GM21447 (cell line): Measurements from ENCODE around the gene ZCCHC13.
"Not testable (repeated sequence)": the region's sequence is repeated elsewhere in the genome, so short reads cannot be mapped to it uniquely, and the experiment has no call there.

Experiments used
- ATAC-seq: cut with Tn5 transposase; IDR thresholded peaks from one replicate; pipeline ENCODE4 v1.9.1; 2021; ENCODE audit not compliant: unreplicated experiment

Gene ZCCHC13

DNA sequence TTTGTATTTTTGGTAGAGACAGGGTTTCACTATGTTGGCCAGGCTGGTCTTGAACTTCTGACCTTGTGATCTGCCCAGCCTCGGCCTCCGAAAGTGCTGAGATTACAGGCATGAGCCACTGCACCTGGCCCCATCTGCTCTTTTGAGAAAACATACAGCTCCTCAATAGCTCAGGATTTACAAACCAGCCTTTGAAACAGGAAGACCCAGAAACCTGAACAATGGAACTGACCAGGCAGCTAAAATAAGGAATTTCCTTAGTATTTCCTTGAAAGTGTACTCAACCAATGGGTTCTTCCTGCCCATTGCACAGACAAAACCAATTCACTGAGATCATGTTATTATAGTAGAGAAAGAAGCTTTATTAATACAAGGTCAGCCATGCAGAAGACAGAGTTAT lies 15.3 kb downstream of the ZCCHC13 start:
- not testable (repeated sequence) for ATAC-seq

DNA sequence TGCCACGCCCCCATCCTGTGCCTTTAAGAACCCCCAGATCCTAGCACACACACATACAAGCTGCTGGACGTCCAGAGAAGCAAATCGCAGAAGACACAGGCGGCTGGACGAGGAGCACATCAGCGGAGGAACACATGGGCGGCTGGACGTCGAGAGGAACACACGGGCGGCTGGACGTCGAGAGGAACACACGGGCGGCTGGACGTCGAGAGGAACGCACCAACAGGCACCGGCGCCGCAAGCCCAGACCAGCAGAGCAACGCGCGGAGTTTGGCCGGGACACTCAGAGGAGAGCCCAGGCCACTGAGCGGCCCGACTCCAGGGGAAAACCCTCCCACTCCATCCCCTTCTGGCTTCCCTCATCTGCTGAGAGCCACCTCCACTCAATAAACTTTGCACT lies 17.2 kb downstream of the ZCCHC13 start:
- ATAC-seq, result no peak

DNA sequence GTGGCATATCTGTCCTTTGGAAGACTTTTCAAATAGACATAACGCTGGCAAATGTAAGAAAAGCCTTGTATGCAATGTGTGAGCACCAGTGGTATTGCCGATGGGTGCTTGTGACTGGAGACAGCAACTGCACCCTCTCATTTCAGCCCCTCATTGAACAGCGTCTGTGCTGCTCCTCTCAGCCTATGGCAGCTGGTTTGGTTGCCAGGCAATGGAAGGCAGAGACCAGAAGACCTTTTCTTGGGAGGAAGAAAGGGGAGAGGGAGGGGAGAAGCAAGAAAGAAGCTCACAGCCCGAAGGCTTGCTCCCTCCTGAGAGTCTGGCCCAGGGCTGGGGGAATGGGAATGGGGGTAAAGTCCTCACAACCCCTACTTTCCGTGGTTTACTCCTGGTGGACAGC lies 20.2 kb downstream of the ZCCHC13 start:
- ATAC-seq, result no peak

DNA sequence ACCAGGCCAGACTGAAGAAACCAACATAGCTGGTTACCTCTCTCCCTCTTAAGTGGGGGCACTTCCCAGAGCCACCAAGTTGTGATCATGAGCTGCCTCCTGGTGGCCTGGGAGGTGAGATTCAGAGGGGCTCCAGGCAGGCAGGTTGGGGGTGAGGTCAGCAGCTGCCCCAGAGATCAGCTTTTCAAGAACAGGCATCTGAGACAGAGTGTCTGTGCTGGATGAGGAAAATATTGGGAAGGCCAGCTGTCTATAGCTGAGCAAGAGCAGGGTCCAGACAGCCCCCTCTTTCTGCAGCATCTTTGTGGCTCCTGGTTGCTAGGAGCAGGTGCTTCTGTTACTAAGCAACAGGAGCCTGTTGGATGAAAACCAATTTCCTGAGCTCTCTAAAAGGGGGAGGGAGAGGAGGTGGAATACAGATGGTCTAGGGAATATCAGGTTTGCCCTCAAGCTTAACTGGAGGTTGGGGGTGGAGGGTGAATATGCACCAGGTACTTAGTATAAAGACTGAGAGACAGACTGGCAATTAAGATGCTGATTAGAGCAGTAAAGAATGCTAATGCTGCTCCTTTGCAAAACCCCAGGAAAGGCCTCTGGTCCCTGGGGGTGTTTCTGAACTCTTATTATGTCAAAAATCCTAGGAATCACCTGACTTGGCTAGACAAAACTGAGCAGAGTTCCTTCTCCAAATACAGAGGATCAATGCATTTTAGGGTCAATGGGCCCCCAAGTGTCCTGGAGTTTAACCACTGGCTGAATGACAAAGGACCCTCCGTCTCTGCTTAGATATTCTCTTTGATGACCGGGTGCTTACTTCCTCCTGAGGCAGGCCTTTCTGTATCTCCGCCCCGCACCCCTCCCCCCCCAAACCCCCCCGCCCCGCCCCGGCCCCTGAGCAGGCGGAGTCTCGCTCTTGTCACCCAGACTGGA lies 21.4 kb downstream of the ZCCHC13 start:
- ATAC-seq, result no peak

DNA sequence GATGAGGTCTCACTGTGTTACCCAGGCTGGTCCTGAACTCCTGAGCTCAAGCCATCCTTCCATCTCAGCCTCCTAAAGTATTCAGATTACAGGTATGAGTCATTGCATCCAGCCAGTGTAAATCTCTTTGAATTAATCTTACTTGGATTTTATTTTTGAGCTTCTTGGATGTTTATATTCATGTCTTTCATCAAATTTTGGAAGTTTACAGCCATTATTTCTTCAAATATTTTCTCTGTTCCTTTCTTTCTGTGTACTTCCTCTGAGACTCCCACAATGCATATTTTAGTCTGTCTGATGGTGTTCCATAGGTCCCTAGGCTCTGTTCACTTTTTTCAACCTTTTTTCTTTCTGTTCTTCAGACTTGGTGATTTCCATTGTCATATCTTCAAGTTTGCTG lies 34.9 kb downstream of the ZCCHC13 start:
- ATAC-seq, result no peak

DNA sequence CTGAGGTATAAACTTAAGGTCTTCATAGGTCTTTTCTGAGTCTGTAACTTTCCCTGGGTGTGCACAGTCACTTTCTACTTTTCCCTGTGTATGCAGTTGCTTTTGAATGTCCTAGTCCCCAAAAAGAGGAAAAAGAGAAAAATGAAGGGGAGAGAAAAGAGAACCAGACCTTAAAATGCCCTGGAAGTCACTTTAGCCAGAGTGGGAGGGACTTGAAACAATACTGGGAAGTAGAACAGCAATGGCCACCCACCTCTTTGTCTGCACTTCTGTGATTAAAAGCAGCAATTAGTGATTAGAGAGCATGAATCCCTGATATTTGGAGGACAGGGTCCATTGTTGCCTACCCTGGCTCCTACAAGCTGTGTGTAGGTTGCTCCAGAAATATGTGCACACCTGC lies 36.1 kb downstream of the ZCCHC13 start:
- no peak for ATAC-seq

DNA sequence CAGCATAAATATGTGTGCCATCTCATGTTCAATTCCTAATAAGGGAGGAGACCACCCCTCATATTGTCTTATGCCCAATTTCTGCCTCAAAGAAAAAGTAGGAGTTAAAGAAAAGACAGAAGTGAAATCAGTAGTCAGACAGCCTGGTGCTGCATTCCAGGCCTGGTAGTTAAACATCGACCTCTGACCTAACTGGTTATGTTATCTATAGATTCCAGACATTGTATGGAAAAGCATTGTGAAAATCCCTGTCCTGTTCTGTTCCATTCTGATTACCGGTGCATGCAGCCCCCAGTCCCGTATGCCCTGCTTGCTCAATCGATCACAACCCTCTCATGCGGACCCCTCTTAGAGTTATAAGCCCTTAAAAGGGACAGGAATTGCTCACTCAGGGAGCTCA lies 38.2 kb downstream of the ZCCHC13 start:
- ATAC-seq, result not testable (repeated sequence)

DNA sequence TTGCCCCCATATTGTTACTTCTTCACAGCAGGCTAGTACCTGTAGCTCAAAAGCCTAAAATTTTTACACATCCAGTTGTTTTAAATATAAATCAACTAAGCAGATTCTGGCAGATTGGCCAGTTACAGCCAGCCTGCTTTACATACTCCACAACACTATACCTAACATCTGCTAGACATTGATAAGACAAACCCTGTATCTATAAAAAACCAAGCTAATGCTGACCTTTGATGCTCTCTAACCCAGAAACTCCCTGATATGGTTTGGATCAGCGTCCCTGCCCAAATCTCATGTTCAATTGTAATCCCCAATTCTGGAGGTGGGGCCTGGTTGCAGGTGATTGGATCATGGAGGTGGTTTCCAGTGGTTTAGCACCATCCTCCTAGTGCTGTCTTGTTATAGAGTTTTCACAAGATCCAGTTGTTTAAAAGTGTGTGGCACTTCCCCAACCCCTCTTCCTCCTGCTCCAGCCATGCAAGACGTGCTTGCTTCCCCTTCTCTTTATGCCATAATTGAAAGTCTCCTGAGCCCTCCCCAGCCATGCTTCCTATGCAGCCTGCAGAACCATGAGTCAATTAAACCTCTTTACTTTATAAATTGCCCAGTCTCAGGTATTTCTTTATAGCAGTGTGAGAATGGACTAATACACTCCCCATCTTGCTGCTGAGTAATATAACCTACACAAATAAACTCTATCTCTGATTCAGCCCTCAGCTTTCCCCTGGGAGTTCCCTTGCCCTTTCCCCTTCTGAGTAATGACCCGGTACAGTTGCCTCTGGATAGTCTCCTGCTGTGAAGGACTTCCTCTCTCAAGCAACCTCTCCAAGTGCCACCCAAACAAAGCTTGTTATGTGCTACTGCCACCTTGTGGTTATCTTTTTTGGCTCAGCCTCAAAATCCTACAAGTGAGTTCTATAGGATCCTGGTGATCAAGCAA lies 39.6 kb downstream of the ZCCHC13 start:
- peak; percentile 65 for ATAC-seq

DNA sequence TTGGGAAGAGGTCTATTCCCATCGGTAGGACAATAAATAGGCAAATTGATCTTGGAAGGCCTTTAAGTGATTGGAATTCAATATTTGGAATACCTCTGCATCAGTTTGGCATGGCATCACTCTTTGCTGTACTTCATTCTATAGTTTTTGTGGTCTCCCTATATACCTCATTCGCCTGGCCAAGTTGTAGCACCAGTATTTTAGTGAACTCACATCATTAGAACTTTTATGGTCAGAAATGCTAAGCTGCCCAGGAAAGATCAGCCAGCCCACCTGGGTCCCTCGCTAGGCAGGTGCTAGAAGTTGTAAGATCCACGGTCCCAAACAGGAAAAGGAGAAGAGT lies 40.3 kb downstream of the ZCCHC13 start:
- ATAC-seq, result no peak

DNA sequence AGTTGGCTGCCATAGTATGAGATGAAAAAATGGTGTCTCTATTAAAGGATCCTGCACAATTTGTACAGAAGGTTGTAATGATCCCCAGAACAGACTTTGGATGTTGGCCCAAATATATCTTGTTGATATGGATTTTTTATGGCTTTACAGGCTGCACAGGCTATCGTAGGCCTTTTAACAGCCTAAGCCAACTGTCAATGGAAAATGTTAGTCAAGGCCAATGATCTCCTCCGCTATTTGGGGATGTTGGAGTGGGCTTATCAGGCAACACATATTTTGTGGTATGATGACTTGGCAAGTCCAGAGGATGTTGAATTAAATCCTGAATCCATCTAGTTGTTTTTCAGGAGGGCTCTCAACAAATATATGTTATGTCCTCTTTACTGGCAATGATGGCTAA lies 42.1 kb downstream of the ZCCHC13 start:
- ATAC-seq, result no peak

DNA sequence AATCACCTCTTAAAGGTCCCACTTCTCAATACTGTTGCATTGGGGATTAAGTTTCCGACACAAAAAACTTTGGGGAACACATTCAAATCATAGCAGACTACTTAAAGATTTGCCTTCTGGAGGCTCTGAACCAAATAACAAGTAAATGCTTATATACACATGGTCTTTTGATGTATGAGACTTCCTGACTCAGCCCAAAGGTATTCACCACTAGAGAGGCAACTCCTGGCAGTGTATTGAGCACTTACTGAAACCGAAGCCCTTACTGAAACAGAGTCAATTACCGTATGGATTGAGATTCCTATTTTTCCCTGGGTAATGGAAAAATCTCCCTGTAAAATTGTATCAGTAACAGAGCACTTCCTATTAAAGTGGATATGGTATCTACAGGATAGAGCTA lies 45.4 kb downstream of the ZCCHC13 start:
- ATAC-seq, result no peak

DNA sequence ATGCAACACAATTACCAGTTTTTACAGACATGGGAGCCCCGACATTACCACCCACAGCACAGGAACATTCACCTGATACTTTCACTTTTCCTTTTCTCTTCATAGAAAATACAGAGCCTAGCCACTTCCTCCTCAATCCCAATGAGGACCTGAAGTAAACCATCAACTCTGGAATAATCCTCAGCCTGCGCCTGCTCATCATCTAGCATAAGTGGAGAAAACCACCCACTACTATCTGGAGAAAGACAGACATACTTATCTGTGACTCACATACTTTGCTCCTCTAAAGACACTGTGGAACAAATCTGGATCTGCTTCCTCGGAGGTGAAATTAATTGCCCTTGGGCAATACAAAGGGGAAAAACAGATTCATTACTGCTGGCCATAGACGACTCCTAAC lies 47.8 kb downstream of the ZCCHC13 start:
- ATAC-seq, result no peak

DNA sequence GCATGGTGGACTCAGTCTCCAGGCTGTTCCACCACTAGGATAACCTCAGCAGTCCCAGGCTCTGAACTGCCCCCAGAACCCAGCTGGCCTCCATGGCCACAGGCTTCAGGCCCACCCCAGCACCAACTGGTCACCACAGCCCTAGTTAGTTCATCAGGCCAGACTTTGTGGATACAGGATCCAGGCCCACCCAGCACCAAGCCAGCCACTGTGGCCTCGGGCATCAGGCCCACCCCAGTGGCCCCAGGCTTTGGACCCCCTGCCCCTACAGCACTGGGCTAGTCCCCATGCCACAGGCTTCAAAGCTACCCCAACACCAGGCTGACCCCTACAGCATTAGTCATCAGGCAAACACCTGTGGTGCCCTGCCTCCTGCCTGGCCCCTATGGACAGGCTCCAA lies 50.0 kb downstream of the ZCCHC13 start:
- no peak for ATAC-seq
